Stomach (tissue), 9 donors: ENCODE measurements around the gene SLFN14. TPM values are rescaled to one million over a fixed set of nuclear protein-coding genes. Genes with fewer than 3 reads are reported as not detected.
"Not testable (repeated sequence)": the region's sequence is repeated elsewhere in the genome, so short reads cannot be mapped to it uniquely, and the experiment has no call there.

Experiments used
- DNase-seq, 2 donors: peaks; one replicate each; pipeline versions ENCODE4 v3.0.0 to v3.0.0-alpha.2; 2013 to 2019
- H3K27ac ChIP-seq, 5 donors: fragments of 200-600 bp in 4 of 5; sonication (generic) in 4 of 5; one replicate each; pipeline ENCODE4 v1.5.1; 2013 to 2019; ENCODE audit warnings: mild to moderate bottlenecking in 1 of 5, moderate library complexity in 1 of 5
- H3K27me3 ChIP-seq, 3 donors: fragments of 200-600 bp; sonication (generic); one replicate each; pipeline ENCODE4 v1.5.1; 2017 to 2019; ENCODE audit warnings: mixed run types in 1 of 3
- H3K36me3 ChIP-seq, 4 donors: fragments of 200-600 bp; sonication (generic); 1 replicate in 3 of 4; 2 replicates in 1 of 4; pipeline ENCODE4 v1.5.1; 2016 to 2019
- H3K4me1 ChIP-seq, 4 donors: fragments of 200-600 bp; sonication (generic); one replicate each; pipeline ENCODE4 v1.5.1; 2016 to 2019
- H3K4me3 ChIP-seq, 4 donors: fragments of 200-600 bp; sonication (generic) in 3 of 4; one replicate each; pipeline ENCODE4 v1.5.1; 2016 to 2019; ENCODE audit warnings: mild to moderate bottlenecking in 1 of 4
- H3K9me3 ChIP-seq, 4 donors: fragments of 200-600 bp; sonication (generic); one replicate each; pipeline ENCODE4 v1.5.1; 2016 to 2019
- CTCF ChIP-seq, 7 experiments: fragments of 450-650 bp in 4 of 7; fragments of 200-600 bp in 3 of 7; sonication (generic) in 3 of 7; IDR thresholded peaks; one replicate each; pipeline ENCODE4 v1.5.1; 2016 to 2019; ENCODE audit warnings: antibody characterized with exemption in 7 of 7, control low read depth in 2 of 7, mild to moderate bottlenecking in 1 of 7
- EP300 ChIP-seq: sonication (generic); formaldehyde crosslinking; IDR thresholded peaks from one replicate; pipeline ENCODE4 v1.6.1; 2017; ENCODE audit warnings: antibody characterized with exemption
- POLR2A ChIP-seq, 4 donors: fragments of 450-650 bp; IDR thresholded peaks; one replicate each; pipeline ENCODE4 v1.6.1; 2016; ENCODE audit warnings: antibody characterized with exemption in 4 of 4, control low read depth in 2 of 4, mild to moderate bottlenecking in 1 of 4, moderate library complexity in 1 of 4
- POLR2AphosphoS5 ChIP-seq, 3 donors: sonication (generic); formaldehyde crosslinking; IDR thresholded peaks; one replicate each; pipeline ENCODE4 v1.6.1; 2016; ENCODE audit warnings: antibody characterized with exemption in 3 of 3
- WGBS, 5 donors: extraction: QIAGEN DNeasy Blood & Tissue Kit in 3 of 5; methylation state at CpG; one replicate each; pipeline versions ENCODE4 v1.1.5 to v1.1.7; 2013 to 2018; 5-methylcytosine and 5-hydroxymethylcytosine counted together
- intact Hi-C: fragments of 100-400 bp; cut with DNase I; formaldehyde crosslinking; loops from one replicate; pipeline ENCODE4 v1.15.1; 2023; ENCODE audit warnings: low total_unique reads
- polyA plus RNA-seq, 3 donors: library from polyadenylated mRNA; stranded (reverse); fragments of 200-250 nt; gene quantifications; one replicate each; pipeline ENCODE4 v1.2.3, GENCODE V29; 2013
- total RNA-seq, 5 donors: library from RNA; depleted of rRNA; stranded (reverse); fragments of >200 nt; gene quantifications; one replicate each; pipeline versions ENCODE4 v1.1.0 to v1.2.3, GENCODE V29; 2014 to 2016
- donor health status: healthy with polysubstance abuse.
- donor health status: Bipolar disorder and iron deficiency.
- donor health status: healthy.

Gene SLFN14
- total and polyA plus RNA-seq, 8 donors = not detected

- peaks cover 0 to 19% (median 0%) of the 10 kb centered on the region in 4 donors for H3K4me1 ChIP-seq
- intact Hi-C loops = no loop called here
- WGBS, 5 donors = 27 to 39% (median 31%) methylated on average over 8 of the region's 8 CpGs
- H3K9me3 ChIP-seq = no peaks in the 10 kb centered on the region
- H3K27me3 ChIP-seq = peaks cover 0 to 32% (median under 1%) of the 10 kb centered on the region in 3 donors
- no peaks in the 10 kb centered on the region for H3K36me3 ChIP-seq
- no peak for DNase-seq
- H3K27ac ChIP-seq = no peak overlapping the region
- TF ChIP-seq CTCF (IDR thresholded peaks at IDR 0.05) = no peak
- TF ChIP-seq EP300 = no peak
- no peak for TF ChIP-seq POLR2A (IDR thresholded peaks at IDR 0.05)
- TF ChIP-seq POLR2AphosphoS5 (IDR thresholded peaks at IDR 0.05) = no peak
- H3K4me3 ChIP-seq = no peak overlapping the region
Measured at GRCh38 chr17:35519906-35520442, 40.6 kb downstream of the SLFN14 start.

GRCh38 chr17:35519439-35519838 lies 41.2 kb downstream of the SLFN14 start:
- TF ChIP-seq EP300 (no peak), POLR2A (IDR thresholded peaks at IDR 0.05) (no peak), POLR2AphosphoS5 (IDR thresholded peaks at IDR 0.05) (no peak), CTCF (IDR thresholded peaks at IDR 0.05) (no peak)
- intact Hi-C loops = no loop called here
- Histone ChIP-seq H3K4me3 (no peak overlapping the region), H3K27ac (no peak overlapping the region), H3K27me3 (peaks cover 0 to 37% (median 6%) of the 10 kb centered on the region in 3 donors), H3K4me1 (peaks cover 0 to 19% (median 0%) of the 10 kb centered on the region in 4 donors), H3K9me3 (no peaks in the 10 kb centered on the region), H3K36me3 (no peaks in the 10 kb centered on the region)
- 22 to 65% (median 30%) methylated on average over 3 of the region's 3 CpGs for WGBS, 5 donors
- no peak for DNase-seq

GRCh38 chr17:35518431-35518830 lies 42.2 kb downstream of the SLFN14 start:
- DNase-seq, intact Hi-C loops, H3K4me3 ChIP-seq, H3K36me3 ChIP-seq, H3K27ac ChIP-seq, H3K9me3 ChIP-seq: not testable (repeated sequence)
- WGBS, 5 donors = 79 to 93% (median 91%) methylated on average over 5 of the region's 5 CpGs
- Histone ChIP-seq H3K4me1 (peaks cover 0 to 16% (median 0%) of the 10 kb centered on the region in 4 donors), H3K27me3 (peaks cover 0 to 42% (median 6%) of the 10 kb centered on the region in 3 donors)

- no peak for DNase-seq
- H3K27me3 ChIP-seq = peaks cover 0 to 42% (median 6%) of the 10 kb centered on the region in 3 donors
- H3K27ac ChIP-seq = no peak overlapping the region
- 47 to 66% (median 58%) methylated on average over 21 of the region's 21 CpGs for WGBS, 5 donors
- no peaks in the 10 kb centered on the region for H3K36me3 ChIP-seq
- peaks cover 0 to 5% (median 0%) of the 10 kb centered on the region in 4 donors for H3K4me1 ChIP-seq
- no peak overlapping the region for H3K4me3 ChIP-seq
- no peaks in the 10 kb centered on the region for H3K9me3 ChIP-seq
- TF ChIP-seq CTCF (IDR thresholded peaks at IDR 0.05) = no peak
- no peak for TF ChIP-seq EP300
- no peak for TF ChIP-seq POLR2A (IDR thresholded peaks at IDR 0.05)
- TF ChIP-seq POLR2AphosphoS5 (IDR thresholded peaks at IDR 0.05) = no peak
- intact Hi-C loops = no loop called here
Measured at GRCh38 chr17:35515027-35515426, 45.6 kb downstream of the SLFN14 start.

GRCh38 chr17:35514564-35514963 lies 46.1 kb downstream of the SLFN14 start:
- Histone ChIP-seq H3K4me1 (peaks cover 0 to under 1% (median 0%) of the 10 kb centered on the region in 4 donors), H3K36me3 (no peaks in the 10 kb centered on the region), H3K27me3 (peaks cover 0 to 42% (median 6%) of the 10 kb centered on the region in 3 donors), H3K27ac (no peak overlapping the region), H3K4me3 (no peak overlapping the region), H3K9me3 (no peaks in the 10 kb centered on the region)
- TF ChIP-seq EP300 = no peak
- TF ChIP-seq POLR2AphosphoS5 (IDR thresholded peaks at IDR 0.05) = no peak
- TF ChIP-seq POLR2A (IDR thresholded peaks at IDR 0.05) = no peak
- no peak for TF ChIP-seq CTCF (IDR thresholded peaks at IDR 0.05)
- WGBS, 5 donors = 42 to 55% (median 45%) methylated on average over 2 of the region's 2 CpGs
- DNase-seq = no peak
- intact Hi-C loops = no loop called here
